ENCODE measurements around the gene IGFBP5.

DNA sequence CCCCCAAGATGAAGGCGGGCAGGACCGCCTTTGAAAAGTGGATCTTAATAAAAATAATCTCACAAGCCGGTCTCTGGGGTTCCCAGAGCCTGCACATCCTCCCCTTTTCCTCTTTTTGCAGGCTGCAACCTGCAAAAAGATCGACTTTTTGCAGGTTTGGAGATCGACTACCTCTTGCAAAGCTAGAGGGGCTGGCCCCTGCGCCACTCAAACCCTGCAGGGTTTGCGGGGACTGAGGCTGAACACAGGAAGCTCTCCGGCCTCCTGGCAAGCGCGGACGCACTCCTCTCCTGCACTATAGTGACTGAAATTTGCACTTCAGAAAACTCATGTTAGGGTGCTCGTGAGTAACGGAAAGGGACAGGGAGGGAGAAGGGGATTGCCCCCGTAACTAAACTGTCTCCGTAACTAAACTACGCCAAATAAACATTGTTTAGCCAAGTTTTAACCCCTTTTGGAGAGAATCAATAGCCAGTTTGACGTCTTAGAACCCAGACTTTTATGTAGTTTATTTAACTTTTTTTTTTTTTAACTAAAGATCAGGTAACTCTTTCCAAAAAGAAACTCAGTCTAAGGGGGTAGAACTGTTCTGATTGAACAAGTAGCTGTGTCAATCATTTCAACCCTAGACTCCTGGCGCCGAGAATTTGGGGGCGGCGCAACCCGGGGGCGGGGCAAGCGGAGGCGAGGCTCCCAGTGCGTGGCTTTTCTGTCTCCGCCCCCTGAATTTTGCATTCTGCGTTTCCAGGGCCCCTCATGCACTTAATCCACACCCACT, 2.5 kb downstream of the IGFBP5 start:
- no peak for TF ChIP-seq CTCF (IDR thresholded peaks at IDR 0.05)
- TF ChIP-seq EZH2 (IDR thresholded peaks at IDR 0.05; ENCODE audit: borderline replicate concordance, insufficient read depth, low read depth, low read length, poor library complexity, severe bottlenecking), result no peak

All from B cell (primary cell).